Liver (tissue), 9 donors: ENCODE data around the gene ASIC1. TPM values are rescaled to one million over a fixed set of nuclear protein-coding genes. Genes with fewer than 3 reads are reported as not detected.
A peak's percentile ranks its signal among the peaks of the same experiment; 100 is the strongest.

Source experiments
- DNase-seq: peaks from one replicate; pipeline ENCODE4 v3.0.0-alpha.2; 2017; ENCODE audit warnings: low spot score
- H3K27ac ChIP-seq, 2 donors: one replicate each; pipeline ENCODE4 v1.7.0; 2013; ENCODE audit warnings: inconsistent platforms in 2 of 2, low read length in 2 of 2, control low read depth in 1 of 2, low read depth in 1 of 2, mild to moderate bottlenecking in 1 of 2
- H3K27me3 ChIP-seq, 4 donors: one replicate each; pipeline versions ENCODE4 v1.6.1 to v1.7.0; 2013; ENCODE audit warnings: low read length in 3 of 4, inconsistent platforms in 1 of 4, mild to moderate bottlenecking in 1 of 4, moderate library complexity in 1 of 4; ENCODE audit not compliant: control insufficient read depth in 4 of 4, insufficient read depth in 4 of 4
- H3K36me3 ChIP-seq, 4 donors: one replicate each; pipeline versions ENCODE4 v1.6.1 to v1.7.0; 2013; ENCODE audit warnings: low read length in 3 of 4, mild to moderate bottlenecking in 3 of 4, low read depth in 1 of 4, moderate library complexity in 1 of 4; ENCODE audit not compliant: control insufficient read depth in 4 of 4, insufficient read depth in 3 of 4
- H3K4me1 ChIP-seq, 4 donors: one replicate each; pipeline versions ENCODE4 v1.6.1 to v1.7.0; 2013; ENCODE audit warnings: low read length in 3 of 4, mild to moderate bottlenecking in 3 of 4, moderate library complexity in 1 of 4; ENCODE audit not compliant: control insufficient read depth in 4 of 4, insufficient read depth in 4 of 4
- H3K4me3 ChIP-seq, 3 donors: one replicate each; pipeline versions ENCODE4 v1.6.1 to v1.7.0; 2013; ENCODE audit warnings: low read length in 3 of 3, control low read depth in 1 of 3, low read depth in 1 of 3, mild to moderate bottlenecking in 1 of 3
- H3K9ac ChIP-seq, 2 donors: one replicate each; pipeline ENCODE4 v1.7.0; 2013; ENCODE audit warnings: low read length in 2 of 2, mild to moderate bottlenecking in 2 of 2, moderate library complexity in 2 of 2, control low read depth in 1 of 2, low read depth in 1 of 2
- H3K9me3 ChIP-seq, 4 donors: one replicate each; pipeline versions ENCODE4 v1.6.1 to v1.7.0; 2013; ENCODE audit warnings: low read length in 3 of 4; ENCODE audit not compliant: control insufficient read depth in 4 of 4
- CTCF ChIP-seq: fragments of 150-350 bp; IDR thresholded peaks from 2 replicates; pipeline ENCODE4 v1.5.1; 2017; ENCODE audit warnings: improper control_type of control experiment, low read depth, low read length; ENCODE audit not compliant: missing input control
- EGR1 ChIP-seq, 2 donors: IDR thresholded peaks; 2 replicates each; pipeline ENCODE4 v1.6.1; 2016 to 2018; ENCODE audit warnings: antibody characterized with exemption in 2 of 2, low read depth in 2 of 2
- FOXA1 ChIP-seq: IDR thresholded peaks from 2 replicates; pipeline ENCODE4 v1.6.1; 2016; ENCODE audit warnings: antibody characterized with exemption
- FOXA2 ChIP-seq: IDR thresholded peaks from 2 replicates; pipeline ENCODE4 v1.6.1; 2016; ENCODE audit warnings: antibody characterized with exemption
- GABPA ChIP-seq, 2 donors: IDR thresholded peaks in 1 of 2; conservative IDR thresholded peaks in 1 of 2; 2 replicates each; pipeline ENCODE4 v1.6.1; 2016; ENCODE audit warnings: antibody characterized with exemption in 2 of 2, mild to moderate bottlenecking in 1 of 2, moderate library complexity in 1 of 2
- HNF4A ChIP-seq, 2 donors: conservative IDR thresholded peaks; 2 replicates each; pipeline ENCODE4 v1.6.1; 2016; ENCODE audit warnings: antibody characterized with exemption in 2 of 2, mild to moderate bottlenecking in 2 of 2
- JUND ChIP-seq, 2 donors: IDR thresholded peaks; 2 replicates each; pipeline ENCODE4 v1.6.1; 2016; ENCODE audit warnings: antibody characterized with exemption in 2 of 2
- NR2F2 ChIP-seq: IDR thresholded peaks from 2 replicates; pipeline ENCODE4 v1.6.1; 2016; ENCODE audit warnings: antibody characterized with exemption
- RAD21 ChIP-seq, 2 donors: IDR thresholded peaks; 2 replicates each; pipeline ENCODE4 v1.6.1; 2016; ENCODE audit warnings: antibody characterized with exemption in 2 of 2, mild to moderate bottlenecking in 2 of 2
- RXRA ChIP-seq, 2 donors: IDR thresholded peaks; 2 replicates each; pipeline ENCODE4 v1.6.1; 2017 to 2018; ENCODE audit warnings: antibody characterized with exemption in 2 of 2, mild to moderate bottlenecking in 1 of 2
- TAF1 ChIP-seq: conservative IDR thresholded peaks from 2 replicates; pipeline ENCODE4 v1.6.1; 2016; ENCODE audit warnings: antibody characterized with exemption, mild to moderate bottlenecking
- YY1 ChIP-seq: IDR thresholded peaks from 2 replicates; pipeline ENCODE4 v1.6.1; 2016; ENCODE audit warnings: antibody characterized with exemption, mild to moderate bottlenecking
- WGBS: extraction: QIAGEN DNeasy Blood & Tissue Kit; methylation state at CpG from one replicate; pipeline ENCODE4 v1.1.7; 2013; 5-methylcytosine and 5-hydroxymethylcytosine counted together
- polyA plus RNA-seq, 2 donors: library from polyadenylated mRNA; stranded (reverse) in 1 of 2; unstranded in 1 of 2; fragments of 200-250 nt in 1 of 2; fragments of >200 nt in 1 of 2; fragmentation: Nextera tagmentation in 1 of 2; extraction: Ambion mirVana in 1 of 2; gene quantifications; one replicate each; pipeline versions ENCODE4 v1.2.1 to v1.2.3, GENCODE V29; 2013 to 2015
- total RNA-seq, 2 donors: library from RNA; depleted of rRNA; stranded (reverse); fragments of >200 nt; gene quantifications; one replicate each; pipeline ENCODE4 v1.2.3, GENCODE V29; 2014
- TF ChIP-seq, protein P1 (sequence below): IDR thresholded peaks from 2 replicates; pipeline ENCODE4 v1.6.1; 2016; ENCODE audit warnings: antibody characterized with exemption
- donor health status: healthy.
- donor health status: healthy.
- donor health status: healthy.
- donor health status: healthy.
- donor health status: healthy.

ASIC1 gene
- total and polyA plus RNA-seq, 4 donors, result 0.05 to 0.08 (median 0.06) TPM; not detected in 1

GRCh38 chr12:50110762-50111351 is 53.5 kb downstream of the ASIC1 start:
- peak overlapping the region in 2 of 3 donors; percentile 22 to 31 for H3K4me3 ChIP-seq
- H3K4me1 ChIP-seq, result peaks cover 22 to 63% (median 47%) of the 10 kb centered on the region in 4 donors
- H3K9ac ChIP-seq, result peak overlapping the region; percentile 40 to 48
- TF ChIP-seq TAF1 (peak; percentile 62), GABPA (IDR thresholded peaks at IDR 0.05 in 1 of 2, conservative IDR thresholded peaks at IDR 0.05 in 1 of 2) (peak in 1 of 2 donors; percentile 7), NR2F2 (peak; percentile 29), FOXA1 (no peak), YY1 (no peak), JUND (IDR thresholded peaks at IDR 0.05) (no peak), EGR1 (IDR thresholded peaks at IDR 0.05; ENCODE audit: low read depth in 2 of 2) (no peak), FOXA2 (no peak), CTCF (peak; percentile 2), RXRA (IDR thresholded peaks at IDR 0.05) (peak in 1 of 2 donors; percentile 4)
- WGBS, result 13% methylated on average over 7 of the region's 7 CpGs
- no peaks in the 10 kb centered on the region for H3K9me3 ChIP-seq
- peaks cover 0 to 8% (median 4%) of the 10 kb centered on the region in 4 donors for H3K36me3 ChIP-seq
- peak; percentile 50 for DNase-seq
- no peaks in the 10 kb centered on the region for H3K27me3 ChIP-seq
- peak overlapping the region; percentile 87 to 95 for H3K27ac ChIP-seq

DNA sequence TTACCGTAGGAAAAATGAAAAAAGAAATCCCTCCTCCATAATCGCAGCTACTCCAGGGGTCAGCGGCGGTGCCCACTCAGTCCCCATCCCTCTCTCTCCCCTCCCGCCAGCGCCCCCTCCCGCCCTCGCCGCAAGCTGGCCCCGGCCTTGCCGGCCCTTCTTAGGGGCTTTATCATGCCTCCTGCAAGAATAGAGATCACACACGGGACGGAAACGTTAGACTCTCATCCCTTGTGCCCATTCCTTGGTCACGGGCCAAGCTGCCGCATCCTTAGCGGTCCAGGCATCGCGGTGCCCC is 53.9 kb downstream of the ASIC1 start:
- Histone ChIP-seq H3K36me3 (peaks cover 1 to 9% (median 5%) of the 10 kb centered on the region in 4 donors), H3K4me3 (peak overlapping the region in 1 of 3 donors; percentile 22), H3K4me1 (peaks cover 22 to 58% (median 44%) of the 10 kb centered on the region in 4 donors), H3K9ac (no peak overlapping the region), H3K27me3 (no peaks in the 10 kb centered on the region), H3K27ac (peak overlapping the region; percentile 87 to 95), H3K9me3 (no peaks in the 10 kb centered on the region)
- 17% methylated on average over 19 of the region's 19 CpGs for WGBS
- no peak for DNase-seq
- TF ChIP-seq RXRA (IDR thresholded peaks at IDR 0.05) (no peak), RAD21 (IDR thresholded peaks at IDR 0.05) (no peak), NR2F2 (no peak), GABPA (IDR thresholded peaks at IDR 0.05 in 1 of 2, conservative IDR thresholded peaks at IDR 0.05 in 1 of 2) (no peak), HNF4A (conservative IDR thresholded peaks at IDR 0.05) (no peak), TAF1 (no peak)
- TF ChIP-seq, protein P1, sequence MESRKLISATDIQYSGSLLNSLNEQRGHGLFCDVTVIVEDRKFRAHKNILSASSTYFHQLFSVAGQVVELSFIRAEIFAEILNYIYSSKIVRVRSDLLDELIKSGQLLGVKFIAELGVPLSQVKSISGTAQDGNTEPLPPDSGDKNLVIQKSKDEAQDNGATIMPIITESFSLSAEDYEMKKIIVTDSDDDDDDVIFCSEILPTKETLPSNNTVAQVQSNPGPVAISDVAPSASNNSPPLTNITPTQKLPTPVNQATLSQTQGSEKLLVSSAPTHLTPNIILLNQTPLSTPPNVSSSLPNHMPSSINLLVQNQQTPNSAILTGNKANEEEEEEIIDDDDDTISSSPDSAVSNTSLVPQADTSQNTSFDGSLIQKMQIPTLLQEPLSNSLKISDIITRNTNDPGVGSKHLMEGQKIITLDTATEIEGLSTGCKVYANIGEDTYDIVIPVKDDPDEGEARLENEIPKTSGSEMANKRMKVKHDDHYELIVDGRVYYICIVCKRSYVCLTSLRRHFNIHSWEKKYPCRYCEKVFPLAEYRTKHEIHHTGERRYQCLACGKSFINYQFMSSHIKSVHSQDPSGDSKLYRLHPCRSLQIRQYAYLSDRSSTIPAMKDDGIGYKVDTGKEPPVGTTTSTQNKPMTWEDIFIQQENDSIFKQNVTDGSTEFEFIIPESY, result no peak
